ENCODE measurements around the gene SLC44A5. TPM values are rescaled to one million over a fixed set of nuclear protein-coding genes. Genes with fewer than 3 reads are reported as not detected.
"Not testable (repeated sequence)": the region's sequence is repeated elsewhere in the genome, so short reads cannot be mapped to it uniquely, and the experiment has no call there.

The SLC44A5 gene
- total RNA-seq (1 to 10 TPM in 5 of 7 donors, under 1 TPM in 2; 0.62 to 2.5 (median 1.1) TPM), polyA plus RNA-seq (1 to 10 TPM; 1.1 to 1.2 TPM)
- long read RNA-seq, donor 1, partial matches to known transcripts = 0 of 1 reads
- long read RNA-seq, donor 1, other reads (novel, unspliced or antisense) = 1 of 1 reads
- long read RNA-seq, donor 2 = 0 reads
- long read RNA-seq, donor 3 = 0 reads

DNA sequence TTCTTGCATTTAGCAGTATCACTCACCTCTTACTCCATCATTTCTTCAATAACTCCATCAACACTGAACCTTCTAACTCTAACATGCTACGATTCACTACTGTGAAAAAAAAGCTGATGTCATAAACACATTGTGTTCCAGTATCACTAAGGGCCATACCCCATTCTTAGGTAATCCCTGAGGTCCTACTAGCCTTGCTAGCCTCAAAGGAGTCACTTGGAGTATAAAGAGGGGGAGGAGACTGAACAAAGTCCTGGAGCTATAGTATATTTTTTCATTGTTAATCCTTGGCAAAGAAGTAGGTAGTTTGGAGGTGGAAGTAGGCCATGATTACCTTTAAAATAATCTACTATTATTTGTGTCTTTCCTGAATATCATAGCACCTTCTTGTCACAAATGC is at the start of gene SLC44A5:
TSS of gene SLC44A5 (minus strand) at position 101 of the 400 bp plus-strand sequence. CDS start 69,667 bp downstream, outside the sequence.
- no peaks in the 10 kb centered on the region for H3K36me3 ChIP-seq
- H3K4me3 ChIP-seq = no peak within 1 kb of the TSS
- H3K27ac ChIP-seq = no peak within 1 kb of the TSS
- H3K27me3 ChIP-seq = no peaks in the 10 kb centered on the region
- H3K9me3 ChIP-seq = no peaks in the 10 kb centered on the region
- intact Hi-C loops (cut with DNase I) = no loop called here
- H3K4me1 ChIP-seq (ENCODE audit: insufficient read depth) = peaks cover 5% of the 10 kb centered on the region
- no peak for DNase-seq
- 83 to 94% (median 90%) methylated on average over 1 of the region's 1 CpG for WGBS, 3 donors
- no peak for TF ChIP-seq POLR2A (IDR thresholded peaks at IDR 0.05)

DNA sequence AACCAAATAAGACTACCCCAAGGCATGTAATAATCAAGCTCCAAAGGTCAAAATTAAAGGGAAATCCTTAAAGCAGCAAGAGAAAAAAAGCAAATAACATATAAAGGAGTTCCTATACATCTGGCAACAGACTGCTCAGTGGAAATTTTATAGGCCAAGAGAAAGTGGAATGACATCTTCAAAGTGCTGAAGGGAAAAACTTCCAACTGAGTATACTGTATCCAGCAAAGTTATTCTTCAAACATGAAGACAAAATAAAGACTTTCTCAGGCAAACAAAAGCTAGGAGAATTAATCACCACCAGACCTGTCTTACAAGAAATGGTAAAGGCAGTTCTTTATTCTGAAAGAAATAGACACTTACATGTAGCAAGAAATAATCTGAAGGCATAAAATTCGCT is 45.0 kb upstream of the SLC44A5 start:
- 64 to 69% (median 64%) methylated on average over 1 of the region's 1 CpG for WGBS, 3 donors

DNA sequence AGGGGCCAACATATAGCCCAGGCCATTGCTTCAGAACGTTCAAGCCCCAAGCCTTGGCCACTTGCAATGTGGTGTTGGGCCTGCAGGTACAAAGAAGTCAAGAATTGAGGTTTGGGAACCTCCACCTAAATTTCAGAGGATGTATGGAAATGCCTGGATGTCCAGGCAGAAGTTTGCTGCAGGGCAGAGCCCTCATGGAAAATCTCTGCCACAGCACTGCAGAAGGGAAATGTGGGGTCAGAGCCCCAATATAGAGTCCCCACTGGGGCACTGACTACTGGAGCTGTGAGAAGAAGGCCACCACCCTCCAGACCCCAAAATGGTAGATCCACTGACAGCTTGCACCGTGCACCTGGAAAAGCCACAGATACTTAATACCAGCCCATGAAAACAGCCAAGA is 36.3 kb upstream of the SLC44A5 start:
- H3K36me3 ChIP-seq; intact Hi-C loops (cut with DNase I); H3K27me3 ChIP-seq; H3K9me3 ChIP-seq; H3K27ac ChIP-seq; H3K4me1 ChIP-seq (ENCODE audit: insufficient read depth); H3K4me3 ChIP-seq; DNase-seq: not testable (repeated sequence)
- WGBS, 3 donors = 73 to 84% (median 77%) methylated on average over 2 of the region's 2 CpGs

More for the DNA sequence above, 45.0 kb upstream of the SLC44A5 start:
- no peak overlapping the region for H3K27ac ChIP-seq
- TF ChIP-seq, protein P1, sequence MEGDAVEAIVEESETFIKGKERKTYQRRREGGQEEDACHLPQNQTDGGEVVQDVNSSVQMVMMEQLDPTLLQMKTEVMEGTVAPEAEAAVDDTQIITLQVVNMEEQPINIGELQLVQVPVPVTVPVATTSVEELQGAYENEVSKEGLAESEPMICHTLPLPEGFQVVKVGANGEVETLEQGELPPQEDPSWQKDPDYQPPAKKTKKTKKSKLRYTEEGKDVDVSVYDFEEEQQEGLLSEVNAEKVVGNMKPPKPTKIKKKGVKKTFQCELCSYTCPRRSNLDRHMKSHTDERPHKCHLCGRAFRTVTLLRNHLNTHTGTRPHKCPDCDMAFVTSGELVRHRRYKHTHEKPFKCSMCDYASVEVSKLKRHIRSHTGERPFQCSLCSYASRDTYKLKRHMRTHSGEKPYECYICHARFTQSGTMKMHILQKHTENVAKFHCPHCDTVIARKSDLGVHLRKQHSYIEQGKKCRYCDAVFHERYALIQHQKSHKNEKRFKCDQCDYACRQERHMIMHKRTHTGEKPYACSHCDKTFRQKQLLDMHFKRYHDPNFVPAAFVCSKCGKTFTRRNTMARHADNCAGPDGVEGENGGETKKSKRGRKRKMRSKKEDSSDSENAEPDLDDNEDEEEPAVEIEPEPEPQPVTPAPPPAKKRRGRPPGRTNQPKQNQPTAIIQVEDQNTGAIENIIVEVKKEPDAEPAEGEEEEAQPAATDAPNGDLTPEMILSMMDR (IDR thresholded peaks at IDR 0.05) = no peak
- intact Hi-C loops (cut with DNase I) = no loop called here
- H3K9me3 ChIP-seq = no peaks in the 10 kb centered on the region
- no peaks in the 10 kb centered on the region for H3K27me3 ChIP-seq
- DNase-seq = no peak
- no peak overlapping the region for H3K4me3 ChIP-seq
- no peaks in the 10 kb centered on the region for H3K36me3 ChIP-seq
- no peaks in the 10 kb centered on the region for H3K4me1 ChIP-seq (ENCODE audit: insufficient read depth)

- H3K27ac ChIP-seq; H3K27me3 ChIP-seq; H3K4me3 ChIP-seq; intact Hi-C loops (cut with DNase I); H3K9me3 ChIP-seq; H3K4me1 ChIP-seq (ENCODE audit: insufficient read depth); DNase-seq; H3K36me3 ChIP-seq: not testable (repeated sequence)
- 86 to 100% (median 93%) methylated on average over 2 to 4 of the region's 4 CpGs for WGBS, 3 donors
Observed at GRCh38 chr1:75645153-75645552, 34.2 kb upstream of the SLC44A5 start.

GRCh38 chr1:75643460-75643859 is 32.5 kb upstream of the SLC44A5 start:
- Histone ChIP-seq H3K27me3 (no peaks in the 10 kb centered on the region), H3K4me1 (ENCODE audit: insufficient read depth) (no peaks in the 10 kb centered on the region), H3K9me3 (no peaks in the 10 kb centered on the region), H3K27ac (no peak overlapping the region), H3K4me3 (no peak overlapping the region), H3K36me3 (no peaks in the 10 kb centered on the region)
- intact Hi-C loops (cut with DNase I) = no loop called here
- 8 to 17% (median 16%) methylated on average over 1 of the region's 1 CpG for WGBS, 3 donors
- DNase-seq = no peak
- TF ChIP-seq POLR2A (IDR thresholded peaks at IDR 0.05) = no peak
- TF ChIP-seq, protein P1 (IDR thresholded peaks at IDR 0.05) = no peak
- no peak for TF ChIP-seq EP300 (IDR thresholded peaks at IDR 0.05)

DNA sequence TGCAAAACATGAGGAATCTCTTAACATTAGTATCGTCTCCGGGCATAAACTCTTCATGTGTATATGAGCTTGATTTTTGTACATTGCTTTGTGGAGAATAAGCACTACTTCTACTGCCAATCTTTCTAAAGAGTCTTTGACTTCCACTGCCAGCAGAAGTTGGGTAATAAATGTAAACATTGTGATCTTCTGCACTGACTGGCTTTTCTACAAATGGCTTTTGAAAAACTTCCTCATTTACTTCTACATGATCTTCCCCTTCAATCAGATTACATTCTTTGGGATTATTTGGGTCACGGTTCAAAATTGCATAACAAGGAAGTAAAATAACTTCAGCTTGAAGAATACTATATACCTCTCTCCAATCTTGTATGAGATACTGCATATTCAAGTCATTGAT is 30.4 kb upstream of the SLC44A5 start:
- 83 to 86% (median 84%) methylated on average over 3 of the region's 3 CpGs for WGBS, 3 donors
- Histone ChIP-seq H3K4me3 (no peak overlapping the region), H3K9me3 (no peaks in the 10 kb centered on the region), H3K27ac (no peak overlapping the region), H3K27me3 (no peaks in the 10 kb centered on the region), H3K36me3 (no peaks in the 10 kb centered on the region), H3K4me1 (ENCODE audit: insufficient read depth) (no peaks in the 10 kb centered on the region)
- TF ChIP-seq EP300 (IDR thresholded peaks at IDR 0.05) (no peak), POLR2A (IDR thresholded peaks at IDR 0.05) (no peak)
- TF ChIP-seq, protein P1 (IDR thresholded peaks at IDR 0.05) = no peak
- intact Hi-C loops (cut with DNase I) = no loop called here
- no peak for DNase-seq
